Natural killer cell (primary cell): ENCODE data around the gene RBP7. TPM values are rescaled to one million over a fixed set of nuclear protein-coding genes. Genes with fewer than 3 reads are reported as not detected.

Experiments used
- ATAC-seq, 3 donors: fragments of 150-1000 bp in 2 of 3; fragments of 200-7000 bp in 1 of 3; cut with Tn5 transposase; 1 replicate in 1 of 3; 2 replicates in 2 of 3; pipeline ENCODE4 v1.10.0; 2021; ENCODE audit warnings: mild to moderate bottlenecking in 2 of 3, moderate library complexity in 2 of 3
- DNase-seq, 2 donors: peaks; one replicate each; pipeline versions ENCODE4 v3.0.0 to v3.0.0-alpha.2; 2013 to 2021; ENCODE audit warnings: mixed read lengths in 1 of 2
- H3K27ac ChIP-seq: one replicate; pipeline ENCODE4 v1.5.1; 2013; ENCODE audit warnings: mild to moderate bottlenecking, low read length
- H3K27me3 ChIP-seq: one replicate; pipeline ENCODE4 v1.6.1; 2013; ENCODE audit warnings: low read length; ENCODE audit not compliant: control insufficient read depth, insufficient read depth
- H3K36me3 ChIP-seq: one replicate; pipeline ENCODE4 v1.6.1; 2013; ENCODE audit warnings: low read length; ENCODE audit not compliant: control insufficient read depth, insufficient read depth
- H3K4me1 ChIP-seq: one replicate; pipeline ENCODE4 v1.6.1; 2013; ENCODE audit warnings: low read length; ENCODE audit not compliant: control insufficient read depth, insufficient read depth
- H3K4me3 ChIP-seq: one replicate; pipeline ENCODE4 v1.5.1; 2013; ENCODE audit warnings: low read length
- H3K9me3 ChIP-seq: one replicate; pipeline ENCODE4 v1.6.1; 2013; ENCODE audit warnings: low read length; ENCODE audit not compliant: control insufficient read depth, insufficient read depth
- H3K27ac Mint-ChIP-seq, 2 donors: one replicate each; pipeline ENCODE4 v1.8.0; 2022; ENCODE audit warnings: mild to moderate bottlenecking in 2 of 2, mixed read lengths in 2 of 2, moderate library complexity in 1 of 2
- H3K27me3 Mint-ChIP-seq, 2 donors: one replicate each; pipeline ENCODE4 v1.8.0; 2022; ENCODE audit warnings: low read depth in 2 of 2, mixed read lengths in 2 of 2
- H3K36me3 Mint-ChIP-seq: one replicate; pipeline ENCODE4 v1.8.0; 2022; ENCODE audit warnings: mixed read lengths
- H3K4me1 Mint-ChIP-seq, 2 donors: one replicate each; pipeline ENCODE4 v1.8.0; 2022; ENCODE audit warnings: mixed read lengths in 2 of 2
- H3K4me3 Mint-ChIP-seq: one replicate; pipeline ENCODE4 v1.8.0; 2022; ENCODE audit warnings: mild to moderate bottlenecking, moderate library complexity, mixed read lengths
- H3K9me3 Mint-ChIP-seq, 2 donors: one replicate each; pipeline ENCODE4 v1.8.0; 2022; ENCODE audit warnings: mixed read lengths in 2 of 2
- WGBS: methylation state at CpG from one replicate; pipeline ENCODE4 v1.1.7; 2013; ENCODE audit warnings: missing lambda C conversion rate; ENCODE audit not compliant: insufficient coverage; 5-methylcytosine and 5-hydroxymethylcytosine counted together
- intact Hi-C: fragments of 100-400 bp; cut with micrococcal nuclease; formaldehyde crosslinking; loops from one replicate; pipeline ENCODE4 v1.14.2; 2022
- total RNA-seq, 4 donors: library from RNA; stranded (reverse); fragments of 120-200 nt in 1 of 4; gene quantifications; one replicate each; pipeline versions ENCODE4 v1.2.3 to v1.2.4, GENCODE V29; 2013 to 2022
- TF ChIP-seq, protein P1 (sequence below): fragments of 200-600 bp; IDR thresholded peaks from one replicate; pipeline ENCODE4 v1.8.0; 2022; ENCODE audit warnings: antibody characterized with exemption

RBP7 gene
- total RNA-seq, 3 donors from 2014 or later (not counting 1 experiment from before 2014, with no cell fraction given), result 0.89 to 2.3 (median 1.5) TPM

DNA sequence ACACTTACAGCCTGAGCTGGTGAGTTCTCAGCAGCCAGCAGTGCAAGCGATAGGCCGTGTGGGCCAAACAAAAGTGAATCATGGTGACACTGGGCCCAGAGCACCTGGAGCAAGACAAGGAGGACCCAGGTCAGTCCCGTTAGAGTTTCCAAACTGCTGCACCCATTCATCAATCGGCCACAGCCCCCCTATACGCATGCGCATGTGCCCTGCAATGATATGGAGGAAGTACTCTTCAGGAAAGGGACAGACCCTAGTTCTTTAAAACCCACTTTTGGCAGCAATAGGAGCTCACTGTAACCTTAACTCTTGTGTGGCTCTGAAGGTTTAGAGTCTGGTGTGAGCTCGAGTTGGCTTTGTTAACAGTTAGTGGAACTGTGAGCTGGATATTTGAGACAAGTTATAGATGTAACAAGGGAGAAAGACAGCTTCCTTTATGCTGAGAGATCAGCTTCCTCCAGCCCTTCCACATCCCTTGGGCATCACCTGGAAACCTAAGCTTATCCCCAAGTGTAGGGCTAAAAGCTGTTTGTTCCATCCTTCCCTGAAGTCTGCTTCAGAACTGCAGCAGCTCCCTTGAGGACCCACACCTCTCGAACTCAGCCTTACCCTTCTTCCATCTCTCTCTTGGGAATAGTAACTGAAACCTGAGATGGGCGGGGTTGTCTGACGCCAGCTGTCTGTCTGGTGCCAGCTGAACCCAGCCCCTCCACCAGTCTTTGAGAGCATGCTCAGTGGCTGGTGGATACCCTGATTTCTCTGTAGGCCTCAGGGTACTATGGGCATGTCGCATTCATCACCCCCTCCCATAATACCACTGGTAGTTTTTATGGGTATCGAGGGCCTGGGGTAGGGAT is 36.1 kb upstream of the RBP7 start:
- Histone ChIP-seq H3K27me3 (no peaks in the 10 kb centered on the region), H3K36me3 (no peaks in the 10 kb centered on the region), H3K9me3 (no peaks in the 10 kb centered on the region), H3K4me1 (no peaks in the 10 kb centered on the region), H3K27ac (no peak overlapping the region), H3K4me3 (no peak overlapping the region)
- H3K36me3 Mint-ChIP-seq, result no peaks in the 10 kb centered on the region
- ATAC-seq (no peak), DNase-seq (no peak)
- H3K4me3 Mint-ChIP-seq, result no peak overlapping the region
- H3K9me3 Mint-ChIP-seq, result no peaks in the 10 kb centered on the region
- intact Hi-C loops, result no loop called here
- TF ChIP-seq, protein P1, sequence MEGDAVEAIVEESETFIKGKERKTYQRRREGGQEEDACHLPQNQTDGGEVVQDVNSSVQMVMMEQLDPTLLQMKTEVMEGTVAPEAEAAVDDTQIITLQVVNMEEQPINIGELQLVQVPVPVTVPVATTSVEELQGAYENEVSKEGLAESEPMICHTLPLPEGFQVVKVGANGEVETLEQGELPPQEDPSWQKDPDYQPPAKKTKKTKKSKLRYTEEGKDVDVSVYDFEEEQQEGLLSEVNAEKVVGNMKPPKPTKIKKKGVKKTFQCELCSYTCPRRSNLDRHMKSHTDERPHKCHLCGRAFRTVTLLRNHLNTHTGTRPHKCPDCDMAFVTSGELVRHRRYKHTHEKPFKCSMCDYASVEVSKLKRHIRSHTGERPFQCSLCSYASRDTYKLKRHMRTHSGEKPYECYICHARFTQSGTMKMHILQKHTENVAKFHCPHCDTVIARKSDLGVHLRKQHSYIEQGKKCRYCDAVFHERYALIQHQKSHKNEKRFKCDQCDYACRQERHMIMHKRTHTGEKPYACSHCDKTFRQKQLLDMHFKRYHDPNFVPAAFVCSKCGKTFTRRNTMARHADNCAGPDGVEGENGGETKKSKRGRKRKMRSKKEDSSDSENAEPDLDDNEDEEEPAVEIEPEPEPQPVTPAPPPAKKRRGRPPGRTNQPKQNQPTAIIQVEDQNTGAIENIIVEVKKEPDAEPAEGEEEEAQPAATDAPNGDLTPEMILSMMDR, result no peak
- H3K4me1 Mint-ChIP-seq, result no peaks in the 10 kb centered on the region
- no peak overlapping the region for H3K27ac Mint-ChIP-seq
- whole genome bisulfite sequencing, result 80% methylated on average over 10 of the region's 12 CpGs
- no peaks in the 10 kb centered on the region for H3K27me3 Mint-ChIP-seq

GRCh38 chr1:9984253-9984652 is 12.8 kb upstream of the RBP7 start:
- Histone ChIP-seq H3K4me3 (no peak overlapping the region), H3K27ac (no peak overlapping the region), H3K36me3 (peaks cover 13% of the 10 kb centered on the region), H3K9me3 (no peaks in the 10 kb centered on the region), H3K4me1 (no peaks in the 10 kb centered on the region), H3K27me3 (no peaks in the 10 kb centered on the region)
- intact Hi-C loops, result no loop called here
- H3K27me3 Mint-ChIP-seq, result no peaks in the 10 kb centered on the region
- H3K4me3 Mint-ChIP-seq, result no peak overlapping the region
- peaks cover 5% of the 10 kb centered on the region for H3K36me3 Mint-ChIP-seq
- H3K4me1 Mint-ChIP-seq, result no peaks in the 10 kb centered on the region
- DNase-seq (no peak), ATAC-seq (no peak)
- TF ChIP-seq, protein P1, result no peak
- WGBS, result 96% methylated on average over 4 of the region's 5 CpGs
- no peak overlapping the region for H3K27ac Mint-ChIP-seq
- H3K9me3 Mint-ChIP-seq, result no peaks in the 10 kb centered on the region

DNA sequence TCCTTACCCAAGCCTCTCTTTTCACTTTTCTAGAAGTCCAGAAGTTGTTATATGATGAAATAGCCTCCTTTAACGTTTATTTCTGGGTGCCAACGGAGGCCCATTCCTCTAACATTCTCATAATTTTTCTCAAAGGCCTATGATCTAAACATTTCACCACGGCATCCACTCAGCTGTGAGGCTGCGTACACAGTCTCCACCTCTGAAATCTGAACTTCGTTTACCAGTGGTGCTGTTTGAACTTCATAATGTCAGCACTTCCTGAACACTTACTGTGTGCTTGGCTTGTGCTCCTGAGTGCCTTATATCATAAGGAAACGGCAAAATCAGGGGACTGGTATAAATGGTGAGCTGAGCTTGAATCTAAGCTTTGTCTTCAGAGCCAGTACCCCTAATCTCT is 12.0 kb upstream of the RBP7 start:
- Mint-ChIP-seq H3K27me3 (no peaks in the 10 kb centered on the region), H3K27ac (no peak overlapping the region), H3K4me3 (no peak overlapping the region), H3K9me3 (no peaks in the 10 kb centered on the region), H3K4me1 (no peaks in the 10 kb centered on the region), H3K36me3 (peaks cover 5% of the 10 kb centered on the region)
- intact Hi-C loops, result no loop called here
- TF ChIP-seq, protein P1, result no peak
- no peak for ATAC-seq
- Histone ChIP-seq H3K36me3 (peaks cover 13% of the 10 kb centered on the region), H3K4me1 (peaks cover 2% of the 10 kb centered on the region), H3K9me3 (no peaks in the 10 kb centered on the region), H3K4me3 (no peak overlapping the region), H3K27ac (no peak overlapping the region), H3K27me3 (no peaks in the 10 kb centered on the region)
- WGBS, result 63% methylated on average over 5 of the region's 6 CpGs
- no peak for DNase-seq
